ENCODE results near the gene CANX. TPM values are rescaled to one million over a fixed set of nuclear protein-coding genes. Genes with fewer than 3 reads are reported as not detected.
"Not testable (repeated sequence)": the region's sequence is repeated elsewhere in the genome, so short reads cannot be mapped to it uniquely, and the experiment has no call there.

Gene CANX
- polyA plus RNA-seq, 1 donor: 212 TPM

DNA sequence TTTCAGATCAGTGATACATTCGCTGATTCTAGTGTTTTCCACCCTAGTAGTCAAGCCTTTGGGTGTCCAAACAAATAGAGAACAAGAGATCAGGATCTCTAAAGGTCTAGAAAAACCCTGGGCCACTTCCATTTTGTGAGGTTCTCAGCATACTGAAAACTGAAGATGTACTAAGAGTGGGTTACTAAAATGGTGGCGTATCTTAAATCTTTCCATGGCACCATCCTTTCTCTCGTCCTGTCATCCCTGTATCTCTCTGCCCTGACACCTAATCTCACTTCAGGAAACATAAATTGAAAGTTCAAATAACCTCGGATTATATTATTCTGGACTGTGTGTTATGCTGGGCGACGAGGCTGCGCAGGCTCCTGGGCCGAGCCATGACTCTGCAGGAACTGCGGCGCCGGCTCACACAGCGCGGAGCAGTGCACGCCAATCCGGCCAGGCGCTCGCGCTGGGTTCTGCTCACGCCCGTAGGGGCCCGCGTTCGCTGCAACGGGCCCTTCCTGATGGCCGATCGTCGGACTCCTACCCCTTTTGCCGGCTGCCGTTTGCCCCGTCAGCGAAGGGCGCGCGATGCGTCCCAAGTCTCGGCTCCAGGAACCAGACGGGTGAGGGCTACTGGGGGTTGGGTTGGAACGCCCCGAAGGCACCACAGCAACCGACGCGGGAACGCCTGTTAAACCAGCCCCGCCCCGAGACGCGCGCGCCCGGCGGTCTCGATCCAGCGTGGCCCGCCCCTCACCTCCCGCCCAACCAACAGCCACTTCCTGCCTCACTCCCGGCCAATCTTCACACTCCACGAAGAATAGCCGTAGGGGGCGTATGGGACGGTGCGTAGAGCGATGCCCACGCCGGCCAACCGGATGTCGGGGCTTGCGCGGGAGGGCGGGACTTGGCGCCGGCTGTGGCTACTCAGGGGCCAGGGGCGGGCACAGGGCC, 503 bp upstream of the CANX start:
- peak; percentile 100 for DNase-seq

DNA sequence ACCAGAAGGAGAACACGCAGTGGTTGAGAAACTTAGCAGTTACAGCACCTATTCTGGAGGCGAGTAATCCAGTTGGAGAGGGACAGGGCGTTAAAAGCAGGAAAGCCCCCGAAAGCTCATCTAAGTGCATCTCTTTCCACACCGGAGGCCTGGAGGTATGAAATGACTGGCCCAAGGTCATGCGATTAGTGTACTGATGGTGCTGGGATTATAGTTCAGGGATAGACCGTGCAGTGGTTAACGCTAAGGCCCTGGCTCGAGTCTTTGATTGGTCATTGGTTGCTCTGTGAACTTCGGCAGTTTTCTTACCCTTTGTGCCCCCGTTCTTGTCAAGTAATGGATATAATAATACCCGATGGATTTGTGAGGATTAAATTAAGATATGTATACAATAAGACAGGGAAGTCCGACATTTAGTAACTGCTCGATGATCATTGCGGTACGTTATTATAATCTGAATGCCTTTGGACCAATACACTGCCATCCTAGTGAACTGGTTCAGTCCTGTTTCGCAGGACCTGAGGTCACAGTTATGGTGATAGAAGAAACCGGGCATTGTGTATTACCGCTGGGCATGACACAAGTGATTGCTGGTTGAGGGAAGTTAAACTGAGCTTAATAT, 960 bp downstream of the CANX start:
- DNase-seq: peak; percentile 15

DNA sequence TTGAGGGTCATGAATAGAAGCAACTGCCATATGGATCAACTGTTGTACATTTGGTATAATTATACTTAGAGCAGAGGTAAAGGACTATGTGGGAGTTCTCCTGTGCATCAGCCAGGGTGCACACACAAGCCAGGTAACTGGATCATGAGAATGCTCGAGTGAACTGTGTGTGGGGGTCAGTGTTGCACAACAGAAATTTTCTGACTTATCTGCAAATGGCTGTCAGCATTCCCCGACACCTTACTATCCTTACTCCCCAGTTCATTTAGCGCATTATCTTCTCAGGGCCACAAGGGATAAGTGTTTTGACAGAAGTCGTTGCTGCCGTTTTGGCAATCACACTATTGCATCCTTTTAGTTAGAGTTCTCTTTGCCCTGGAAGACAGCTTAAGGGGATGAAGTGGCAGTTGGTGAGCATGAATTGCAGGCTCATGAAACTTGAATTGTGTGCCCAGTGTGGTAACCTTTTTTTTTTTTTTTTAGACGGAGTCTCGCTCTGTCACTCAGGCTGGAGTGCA, 1.7 kb downstream of the CANX start:
- DNase-seq: no peak

DNA sequence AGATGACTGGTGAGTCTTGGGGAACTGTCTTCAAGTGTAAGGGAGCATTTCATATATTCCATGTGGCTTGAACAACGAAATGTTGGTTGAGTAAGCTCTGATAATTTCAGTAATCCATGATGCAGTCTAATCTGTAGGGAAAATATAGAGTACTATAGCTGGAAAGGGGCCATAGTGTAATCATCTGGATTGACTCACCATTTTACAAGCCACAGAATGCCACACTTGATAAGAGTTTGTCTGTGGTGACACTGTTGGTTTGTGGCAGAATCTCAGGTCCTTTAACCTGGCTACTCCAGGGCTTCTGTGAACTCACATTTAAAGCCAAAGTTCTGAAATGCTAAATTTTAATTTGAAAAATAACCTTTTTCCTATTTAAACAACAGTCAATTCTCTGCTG, 17.5 kb downstream of the CANX start:
- DNase-seq: no peak

DNA sequence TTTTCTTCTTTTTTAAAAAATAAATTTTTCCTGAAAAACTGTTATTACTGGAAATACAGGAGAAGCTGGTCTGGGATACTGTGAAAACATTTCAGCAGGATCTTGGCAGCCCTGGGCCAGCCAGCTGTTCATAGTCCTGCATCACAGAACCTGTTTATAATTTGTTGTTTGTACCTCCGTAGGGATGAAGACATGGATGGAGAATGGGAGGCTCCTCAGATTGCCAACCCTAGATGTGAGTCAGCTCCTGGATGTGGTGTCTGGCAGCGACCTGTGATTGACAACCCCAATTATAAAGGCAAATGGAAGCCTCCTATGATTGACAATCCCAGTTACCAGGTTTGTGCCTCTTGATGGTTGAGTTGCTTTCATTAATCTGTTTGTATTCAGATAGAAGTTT, 21.5 kb downstream of the CANX start:
- no peak for DNase-seq

DNA sequence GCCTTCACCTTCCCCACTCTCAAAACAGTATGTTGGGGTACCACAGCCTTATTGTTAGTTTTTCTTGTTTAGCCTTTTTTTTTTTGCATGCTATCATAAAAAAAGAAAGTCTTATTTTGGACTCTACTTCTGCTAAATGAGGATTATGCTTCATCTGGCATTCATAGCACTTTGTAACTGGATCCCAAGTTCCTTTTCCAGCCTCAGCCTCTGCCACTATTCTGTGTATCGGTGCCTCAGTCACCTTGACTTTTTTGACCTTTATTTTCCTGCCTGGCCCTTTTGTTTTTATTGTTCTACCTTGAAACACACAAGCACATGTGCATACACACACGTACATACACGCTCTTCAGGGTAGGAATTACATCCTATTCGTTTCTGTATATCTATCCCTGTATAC, 25.4 kb downstream of the CANX start:
- DNase-seq: no peak

DNA sequence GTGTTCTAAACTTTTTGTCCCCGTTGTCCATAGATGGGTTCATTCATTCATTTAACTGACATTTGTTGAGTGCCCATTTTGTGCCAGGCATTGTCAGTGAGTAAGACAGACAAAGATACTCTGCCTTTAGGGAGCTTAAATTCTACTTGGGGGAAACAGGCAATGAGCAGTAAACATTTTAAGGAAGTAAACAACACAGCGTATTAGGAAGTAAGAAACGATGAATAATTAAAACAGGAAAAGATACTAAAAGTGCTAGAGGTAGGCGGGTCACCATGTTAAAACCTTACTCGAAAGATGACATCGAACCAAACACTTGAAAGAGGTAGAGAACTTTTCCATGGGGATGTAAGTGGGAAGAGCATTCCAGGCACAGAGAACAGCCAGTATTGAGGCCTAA, 28.3 kb downstream of the CANX start:
- DNase-seq: no peak

DNA sequence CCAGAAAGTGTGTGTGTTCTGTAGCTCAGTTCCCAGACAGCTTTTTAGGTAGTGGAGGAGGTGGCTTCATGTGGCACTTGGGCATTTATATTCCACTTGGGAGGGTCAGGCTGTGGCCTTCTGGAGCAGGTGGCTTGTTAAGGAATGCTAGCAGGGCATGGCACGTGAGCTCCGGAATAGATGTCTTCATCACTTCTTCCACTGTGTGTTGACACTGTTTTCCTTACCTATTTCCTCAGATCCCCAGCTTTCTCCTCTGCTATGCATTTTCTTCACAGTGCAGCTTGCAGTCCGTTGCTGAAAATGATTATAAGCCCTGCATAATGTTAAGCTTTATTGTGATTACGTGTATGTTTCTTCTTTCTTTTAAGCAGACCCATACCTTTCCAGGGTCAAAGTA, 30.5 kb downstream of the CANX start:
- DNase-seq: no peak

DNA sequence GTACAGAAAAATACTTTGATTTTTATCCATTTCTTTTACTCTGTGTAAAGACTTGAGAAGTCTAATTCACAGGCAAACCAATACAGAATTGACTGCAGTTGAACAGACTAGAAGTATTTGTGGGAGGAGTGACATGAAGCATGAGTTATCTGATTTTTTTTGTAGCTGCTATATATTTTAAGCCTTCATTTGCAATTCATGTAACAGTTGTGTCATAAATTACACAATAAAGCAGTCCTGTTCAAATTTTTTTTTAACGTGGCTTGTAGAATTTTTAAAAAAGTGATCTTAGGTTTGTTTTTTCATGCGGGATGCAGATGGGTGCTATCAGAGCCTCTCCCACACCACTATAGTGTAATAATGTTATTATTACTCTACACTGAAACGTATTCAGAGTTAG, 31.0 kb downstream of the CANX start:
- no peak for DNase-seq

DNA sequence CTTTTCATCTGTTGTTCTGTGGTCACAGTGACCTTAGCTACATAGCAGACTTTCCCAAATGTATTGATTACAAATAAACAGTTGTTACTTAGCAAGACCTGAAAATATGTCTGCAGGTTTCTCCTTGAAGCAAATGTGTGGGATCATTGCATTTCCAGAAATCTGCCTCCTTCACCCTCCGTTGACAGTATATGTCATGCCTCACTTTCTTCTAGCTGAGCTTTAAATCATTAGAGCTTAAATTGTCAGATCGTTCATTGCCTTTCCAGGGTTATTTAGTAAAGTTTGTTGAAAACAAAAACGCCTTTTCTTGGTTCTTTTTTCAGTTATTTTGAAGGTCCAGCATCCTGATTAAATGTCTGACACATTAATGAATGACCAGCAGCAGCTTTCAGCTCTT, 31.6 kb downstream of the CANX start:
- no peak for DNase-seq

DNA sequence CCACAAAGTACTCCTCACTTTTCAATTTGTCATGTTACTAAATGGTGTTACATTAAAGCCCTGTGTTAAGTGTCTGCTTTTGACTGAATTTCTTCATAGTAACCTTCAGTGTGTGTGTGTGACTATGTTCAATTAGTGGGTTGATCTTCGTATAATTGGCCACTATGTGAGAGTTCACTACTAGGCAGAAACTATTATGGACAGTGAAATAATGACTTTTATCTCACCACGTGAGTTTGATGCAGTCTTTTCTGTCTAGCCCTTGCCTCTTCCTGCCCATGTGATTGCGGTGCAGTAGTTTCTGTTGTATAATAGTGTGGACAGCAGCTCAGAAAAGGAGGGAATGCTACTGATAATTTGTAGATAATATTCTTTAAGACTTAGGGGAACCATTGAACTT, 32.1 kb downstream of the CANX start:
- DNase-seq: no peak

DNA sequence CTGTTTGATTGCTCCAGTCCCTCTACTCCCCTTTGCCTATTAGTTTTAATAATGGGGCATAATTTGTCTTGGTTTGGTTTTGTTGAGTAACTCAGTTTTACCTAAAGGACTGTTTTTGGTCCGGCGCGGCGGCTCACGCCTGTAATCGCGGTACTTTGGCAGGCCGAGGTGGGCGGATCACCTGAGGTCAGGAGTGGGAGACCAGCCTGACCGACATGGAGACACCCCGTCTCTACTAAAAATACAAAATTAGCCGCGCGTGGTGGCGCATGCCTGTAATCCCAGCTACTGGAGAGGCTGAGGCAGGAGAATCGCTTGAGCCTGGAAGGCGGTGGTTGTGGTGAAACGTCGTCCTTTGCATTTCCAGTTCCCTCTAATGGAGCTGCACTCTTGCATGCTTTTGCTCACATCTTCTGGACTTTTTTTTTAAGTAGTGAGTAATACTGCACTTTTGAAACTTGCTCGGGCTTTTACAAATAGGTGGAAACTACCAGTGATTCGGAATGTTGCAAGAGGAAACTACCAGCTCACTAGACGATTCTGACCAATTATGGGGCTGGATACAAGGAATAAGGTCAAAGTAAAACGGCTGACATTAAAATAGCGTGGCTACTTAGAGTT, 33.1 kb downstream of the CANX start:
- no peak for DNase-seq

DNA sequence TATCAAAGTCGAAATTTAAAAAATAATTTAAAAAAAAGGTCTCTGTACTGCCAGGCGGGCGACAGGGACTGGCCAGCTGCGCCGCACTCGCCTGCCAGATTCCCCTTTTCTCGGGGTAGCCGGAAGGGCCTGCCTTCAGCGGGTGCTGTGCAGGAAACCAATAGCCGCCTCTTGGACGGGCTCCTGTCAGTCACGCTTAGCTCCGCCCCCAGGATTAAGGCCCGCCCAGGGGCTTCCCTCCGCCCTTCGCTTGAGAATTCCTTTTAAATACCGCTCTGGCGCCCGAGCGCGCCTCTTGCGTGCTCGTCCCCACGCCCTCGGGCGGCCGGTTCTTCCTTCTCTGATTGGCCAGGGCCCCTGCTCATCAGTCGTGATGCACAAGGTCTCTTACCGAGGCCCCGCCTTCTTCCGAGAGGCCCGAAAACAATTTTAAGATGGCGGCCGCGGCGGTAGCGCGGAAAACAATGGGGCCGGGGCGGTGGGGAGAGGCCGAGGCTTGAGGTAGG, 33.7 kb downstream of the CANX start, which contains the start of gene MAML1:
TSS of gene MAML1 (plus strand) at position 411 of the 506 bp plus-strand sequence. CDS start 291 bp downstream, outside the sequence.
- DNase-seq: peak; percentile 100

DNA sequence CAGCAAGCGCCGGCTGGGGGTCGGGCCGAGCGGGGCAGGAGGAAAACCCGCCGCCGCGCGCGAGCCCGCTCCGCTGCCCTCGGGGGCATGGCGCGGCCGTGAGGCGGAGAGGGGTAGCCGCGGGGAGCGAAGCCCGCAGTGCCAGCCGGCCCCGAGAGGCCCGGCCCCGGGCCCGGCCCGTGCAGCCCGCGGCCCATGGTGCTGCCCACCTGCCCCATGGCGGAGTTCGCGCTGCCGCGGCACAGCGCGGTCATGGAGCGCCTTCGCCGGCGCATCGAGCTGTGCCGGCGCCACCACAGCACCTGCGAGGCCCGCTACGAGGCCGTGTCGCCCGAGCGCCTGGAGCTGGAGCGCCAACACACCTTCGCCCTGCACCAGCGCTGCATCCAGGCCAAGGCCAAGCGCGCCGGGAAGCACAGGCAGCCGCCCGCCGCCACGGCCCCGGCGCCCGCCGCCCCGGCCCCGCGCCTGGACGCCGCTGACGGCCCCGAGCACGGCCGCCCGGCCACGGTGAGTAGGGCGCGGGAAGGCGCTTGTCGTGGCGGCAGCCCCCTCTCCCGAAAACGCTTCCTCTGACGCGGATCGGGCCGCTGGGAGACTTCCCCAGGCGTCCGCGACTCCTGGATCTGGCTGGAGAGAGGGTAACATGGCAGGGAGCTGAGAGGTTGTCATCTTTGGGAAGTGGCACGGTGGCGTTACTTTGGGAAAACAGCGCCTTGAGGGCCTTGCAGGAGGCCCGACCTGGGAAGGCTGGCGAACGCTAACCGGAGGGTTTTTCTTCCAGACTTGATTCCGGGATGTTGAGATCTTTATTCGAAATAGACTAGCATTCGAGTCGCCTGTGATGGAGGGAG, 34.4 kb downstream of the CANX start:
- DNase-seq: peak; percentile 36

DNA sequence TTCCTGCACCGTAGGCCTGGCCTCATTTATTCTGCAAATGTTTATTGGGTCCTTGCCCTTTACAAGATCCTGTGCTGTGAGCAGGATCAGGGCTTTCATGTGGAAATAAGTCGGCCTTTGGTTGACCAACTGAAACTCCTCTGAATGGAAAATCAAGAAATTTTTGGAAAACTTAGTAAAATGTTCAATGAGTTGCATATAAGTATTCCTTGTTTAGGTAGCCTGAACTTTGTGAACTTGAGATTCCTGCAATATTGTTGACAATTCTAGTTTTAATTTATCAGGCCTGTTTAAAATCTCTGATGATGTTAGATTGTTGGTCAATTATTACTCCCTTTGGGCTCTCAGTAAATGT, 35.0 kb downstream of the CANX start:
- DNase-seq: no peak

DNA sequence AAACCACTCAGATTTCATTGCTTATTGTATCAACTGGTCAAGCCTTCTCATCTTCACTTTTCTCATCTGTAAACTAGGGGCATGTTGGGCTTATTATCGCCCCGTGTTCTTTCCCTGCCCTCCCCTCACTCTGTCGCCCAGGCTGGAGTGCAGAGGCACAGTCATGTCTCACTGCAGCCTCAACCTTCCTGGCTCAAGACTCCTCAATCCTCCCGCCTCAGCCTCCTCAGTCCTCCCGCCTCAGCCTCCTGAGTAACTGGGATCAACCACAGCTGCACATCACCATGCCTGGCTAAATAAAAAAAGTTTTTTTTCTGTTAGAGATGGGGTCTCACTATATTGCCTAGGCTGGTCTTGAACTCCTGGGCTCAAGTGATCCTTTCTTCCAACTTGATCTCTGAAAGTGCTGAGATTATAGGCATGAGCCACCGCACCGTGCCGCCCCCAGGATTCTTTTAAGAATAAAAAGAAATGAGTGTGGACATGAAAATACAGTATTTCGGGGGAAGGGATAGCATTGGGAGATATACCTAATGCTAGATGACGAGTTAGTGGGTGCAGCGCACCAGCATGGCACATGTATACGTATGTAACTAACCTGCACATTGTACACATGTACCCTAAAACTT, 35.9 kb downstream of the CANX start:
- DNase-seq: no peak

DNA sequence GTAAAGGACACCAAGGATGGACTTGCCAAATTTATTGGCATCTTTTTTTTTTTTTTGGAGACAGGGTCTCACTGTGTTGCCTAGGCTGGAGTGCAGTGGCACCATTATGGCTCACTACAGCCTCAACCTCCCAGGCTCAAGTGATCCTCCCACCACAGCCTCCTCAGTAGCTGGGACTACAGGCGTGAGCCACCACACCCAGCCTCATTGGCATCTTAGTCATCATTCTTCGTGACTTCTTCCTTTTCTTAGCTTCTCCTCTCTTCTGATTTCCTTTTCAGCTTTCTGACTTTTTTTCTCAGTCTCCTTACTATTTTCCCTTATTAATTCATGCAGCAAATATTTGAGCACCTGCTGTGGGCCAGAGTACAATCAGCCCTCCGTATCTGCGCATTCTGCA, 40.0 kb downstream of the CANX start:
- no peak for DNase-seq

DNA sequence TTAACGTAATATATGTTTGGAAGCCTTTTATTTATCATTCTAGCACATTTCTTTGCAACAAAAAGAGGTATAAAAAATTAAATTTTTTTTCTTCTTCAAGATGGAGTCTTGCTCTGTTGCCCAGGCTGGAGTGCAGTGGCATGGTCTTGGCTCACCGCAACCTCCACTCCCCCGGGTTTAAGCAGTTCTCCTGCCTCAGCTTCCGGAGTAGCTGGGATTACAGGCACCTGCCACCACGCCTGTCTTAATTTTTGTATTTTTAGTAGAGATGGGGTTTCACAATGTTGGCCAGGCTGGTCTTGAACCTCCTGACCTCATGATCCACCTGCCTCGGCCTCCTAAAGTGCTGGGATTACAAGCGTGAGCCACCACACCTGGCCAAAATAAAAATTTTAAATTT, 45.3 kb downstream of the CANX start:
- DNase-seq: not testable (repeated sequence)

DNA sequence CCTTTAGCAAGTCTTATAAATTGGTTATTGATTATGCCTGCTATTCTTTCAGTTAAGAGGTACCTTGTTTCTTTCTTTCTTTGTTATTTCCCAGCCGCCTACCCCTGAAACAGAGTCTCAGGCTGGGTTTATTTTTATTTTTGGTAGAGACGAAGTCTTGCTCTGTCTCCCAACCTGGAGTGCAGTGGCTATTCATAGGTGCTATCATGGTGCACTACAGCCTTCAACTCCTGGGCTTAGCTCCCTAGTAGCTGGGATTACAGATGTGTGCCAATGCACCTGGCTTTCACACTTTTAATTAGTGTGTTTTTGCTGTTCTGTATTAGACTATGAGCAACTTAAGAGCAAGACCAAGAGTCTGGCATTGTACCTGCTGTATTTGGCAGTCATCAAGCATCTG, 48.1 kb downstream of the CANX start:
- no peak for DNase-seq

DNA sequence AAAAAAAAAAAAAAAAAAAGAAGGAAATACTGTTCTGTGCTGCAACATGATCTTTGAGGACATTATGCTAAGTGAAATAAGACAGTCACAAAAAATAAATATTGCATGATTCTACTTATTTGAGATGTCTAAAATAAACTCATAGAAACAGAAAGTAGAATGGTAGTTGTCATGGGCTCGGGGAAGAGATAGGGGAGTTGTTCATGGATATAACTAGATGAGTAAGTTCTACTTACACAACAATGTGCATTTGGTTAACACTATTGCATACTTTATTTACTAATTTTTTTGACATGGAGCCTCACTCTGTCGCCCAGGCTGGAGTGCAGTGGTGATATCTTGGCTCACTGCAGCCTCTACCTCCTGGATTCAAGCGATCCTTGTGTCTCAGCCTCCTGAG, 49.0 kb downstream of the CANX start:
- no peak for DNase-seq

DNA sequence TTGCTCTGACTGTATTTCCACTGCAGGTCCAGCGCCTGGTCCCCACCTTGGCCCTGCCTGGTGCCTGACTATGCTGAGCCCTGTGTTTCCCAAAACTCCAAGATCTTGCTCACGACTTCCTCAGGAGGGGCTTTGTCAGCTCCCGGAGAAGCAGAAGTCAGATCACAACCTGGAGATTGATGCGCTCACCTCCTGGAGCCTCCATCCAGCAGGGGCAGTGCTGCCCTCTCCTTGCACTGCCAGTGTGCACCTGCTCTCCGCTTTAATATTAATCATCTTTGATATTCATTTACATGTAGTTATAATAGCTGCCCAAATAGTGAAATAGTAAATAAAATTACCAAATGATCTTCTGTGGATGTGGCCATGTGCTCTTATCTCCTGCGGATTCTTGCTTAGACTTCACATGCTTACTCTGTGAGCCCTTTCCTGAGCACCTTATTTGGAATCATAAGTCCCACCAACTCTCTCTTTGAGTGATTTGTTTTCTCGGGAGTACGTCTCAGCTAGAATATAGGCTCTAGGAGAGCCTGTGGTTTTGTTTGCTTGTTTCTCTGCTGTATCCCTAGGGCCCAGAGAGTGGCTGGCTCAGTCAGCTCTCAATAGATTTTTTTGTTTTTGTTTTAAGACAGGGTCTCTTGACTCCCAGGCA, 51.2 kb downstream of the CANX start:
- no peak for DNase-seq
